ENCODE results near the gene AKR7A2.

DNA sequence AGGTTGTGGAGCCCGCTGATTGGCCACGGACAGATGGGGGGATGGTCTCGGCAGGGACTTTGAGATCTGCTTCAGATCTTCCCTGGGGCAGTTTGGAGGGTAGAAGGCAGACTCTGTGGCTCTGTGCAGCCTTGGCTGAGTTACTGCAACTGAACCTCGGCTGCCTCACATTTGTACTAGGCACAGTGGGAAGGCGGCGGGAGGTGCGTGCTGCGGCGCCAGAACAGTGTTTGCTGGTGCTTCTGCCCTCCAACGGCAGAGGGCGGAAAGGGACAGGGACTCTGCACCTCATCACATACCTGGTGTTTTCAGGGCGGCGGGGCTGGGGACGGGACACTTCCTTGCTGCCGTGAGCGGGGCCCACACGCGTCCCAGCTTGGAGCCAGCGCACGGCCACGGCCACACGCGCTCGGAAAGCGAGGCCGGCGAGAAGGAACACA, 26.4 kb upstream of the AKR7A2 start:
- TF ChIP-seq POLR2A (IDR thresholded peaks at IDR 0.05) = no peak
- TF ChIP-seq, protein P1, sequence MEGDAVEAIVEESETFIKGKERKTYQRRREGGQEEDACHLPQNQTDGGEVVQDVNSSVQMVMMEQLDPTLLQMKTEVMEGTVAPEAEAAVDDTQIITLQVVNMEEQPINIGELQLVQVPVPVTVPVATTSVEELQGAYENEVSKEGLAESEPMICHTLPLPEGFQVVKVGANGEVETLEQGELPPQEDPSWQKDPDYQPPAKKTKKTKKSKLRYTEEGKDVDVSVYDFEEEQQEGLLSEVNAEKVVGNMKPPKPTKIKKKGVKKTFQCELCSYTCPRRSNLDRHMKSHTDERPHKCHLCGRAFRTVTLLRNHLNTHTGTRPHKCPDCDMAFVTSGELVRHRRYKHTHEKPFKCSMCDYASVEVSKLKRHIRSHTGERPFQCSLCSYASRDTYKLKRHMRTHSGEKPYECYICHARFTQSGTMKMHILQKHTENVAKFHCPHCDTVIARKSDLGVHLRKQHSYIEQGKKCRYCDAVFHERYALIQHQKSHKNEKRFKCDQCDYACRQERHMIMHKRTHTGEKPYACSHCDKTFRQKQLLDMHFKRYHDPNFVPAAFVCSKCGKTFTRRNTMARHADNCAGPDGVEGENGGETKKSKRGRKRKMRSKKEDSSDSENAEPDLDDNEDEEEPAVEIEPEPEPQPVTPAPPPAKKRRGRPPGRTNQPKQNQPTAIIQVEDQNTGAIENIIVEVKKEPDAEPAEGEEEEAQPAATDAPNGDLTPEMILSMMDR (IDR thresholded peaks at IDR 0.05) = peak in 3 of 6 experiments; percentile 16 to 42 (median 40)

Measured in thyroid gland (tissue), 4 donors.